ENCODE results near the gene GALR3.

DNA sequence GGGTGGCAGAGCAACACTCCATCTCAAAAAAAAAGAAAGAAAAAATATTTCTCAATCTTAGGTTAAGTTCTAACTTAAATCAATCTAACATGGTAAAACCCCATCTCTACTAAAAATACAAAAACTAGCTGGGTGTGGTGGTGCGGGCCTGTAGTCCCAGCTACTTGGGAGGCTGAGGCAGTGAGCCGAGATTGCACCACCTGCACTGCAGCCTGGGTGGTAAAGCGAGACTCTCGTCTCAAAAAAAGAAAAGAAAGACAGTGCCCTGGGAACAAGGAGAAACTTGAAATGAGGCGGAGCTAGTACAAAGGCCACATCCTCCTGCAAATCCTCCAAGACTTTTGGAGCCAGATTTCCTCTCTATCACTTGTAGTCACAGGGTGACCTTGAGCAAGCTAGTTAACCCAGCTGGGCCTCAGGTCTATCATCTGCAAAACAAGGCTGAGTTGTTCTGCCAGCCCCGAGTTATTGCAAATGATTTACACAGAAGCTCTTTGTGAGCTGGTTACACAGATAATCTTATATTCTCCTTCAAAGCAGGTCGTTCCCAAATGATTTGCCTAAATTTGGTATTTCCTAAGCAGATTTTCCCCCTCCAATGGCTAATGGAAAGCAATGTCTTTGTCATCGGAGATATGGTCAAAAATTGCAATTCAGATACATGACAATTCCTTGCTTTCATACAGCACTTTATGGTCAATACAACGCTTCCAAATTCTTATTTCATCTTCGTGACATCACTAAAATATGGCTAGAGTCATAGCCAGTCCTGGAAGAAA, 19.0 kb downstream of the GALR3 start:
- TF ChIP-seq CTCF (IDR thresholded peaks at IDR 0.05) (no peak), POLR2A (IDR thresholded peaks at IDR 0.05) (no peak)

Data from uterus (tissue), 2 donors.